NCI-H187 treated with DMSO at 0.1 percent for 48 hours (cell line): ENCODE measurements around the gene ZFYVE28.
"Not testable (repeated sequence)": the region's sequence is repeated elsewhere in the genome, so short reads cannot be mapped to it uniquely, and the experiment has no call there.

Experiments
- DNase-seq: peaks from one replicate; lab custom pipeline; 2025; lab: John Stamatoyannopoulos, UW

The ZFYVE28 gene

GRCh38 chr4:2390146-2390545, 28.3 kb downstream of the ZFYVE28 start:
- no peak for DNase-seq

- no peak for DNase-seq
Observed at GRCh38 chr4:2389691-2390090, 28.8 kb downstream of the ZFYVE28 start.

GRCh38 chr4:2388429-2389182, 29.8 kb downstream of the ZFYVE28 start:
- DNase-seq, result no peak

GRCh38 chr4:2387829-2388228, 30.6 kb downstream of the ZFYVE28 start:
- no peak for DNase-seq

- no peak for DNase-seq
Observed at GRCh38 chr4:2387218-2387617, 31.2 kb downstream of the ZFYVE28 start.

- DNase-seq, result no peak
Observed at GRCh38 chr4:2386717-2387116, 31.7 kb downstream of the ZFYVE28 start.

GRCh38 chr4:2385516-2385915, 32.9 kb downstream of the ZFYVE28 start:
- no peak for DNase-seq

GRCh38 chr4:2384245-2384644, 34.2 kb downstream of the ZFYVE28 start:
- no peak for DNase-seq

GRCh38 chr4:2383760-2384159, 34.7 kb downstream of the ZFYVE28 start:
- DNase-seq, result no peak

- not testable (repeated sequence) for DNase-seq
Observed at GRCh38 chr4:2383220-2383631, 35.2 kb downstream of the ZFYVE28 start.

- not testable (repeated sequence) for DNase-seq
Observed at GRCh38 chr4:2382769-2383202, 35.7 kb downstream of the ZFYVE28 start.

GRCh38 chr4:2380589-2380988, 37.9 kb downstream of the ZFYVE28 start:
- DNase-seq, result not testable (repeated sequence)

- no peak for DNase-seq
Observed at GRCh38 chr4:2378898-2379297, 39.5 kb downstream of the ZFYVE28 start.

- no peak for DNase-seq
Observed at GRCh38 chr4:2378401-2378800, 40.0 kb downstream of the ZFYVE28 start.

GRCh38 chr4:2377241-2377640, 41.2 kb downstream of the ZFYVE28 start:
- no peak for DNase-seq

- DNase-seq, result no peak
Observed at GRCh38 chr4:2375427-2375826, 43.0 kb downstream of the ZFYVE28 start.

GRCh38 chr4:2373532-2373931, 44.9 kb downstream of the ZFYVE28 start:
- no peak for DNase-seq

- no peak for DNase-seq
Observed at GRCh38 chr4:2372488-2373030, 45.9 kb downstream of the ZFYVE28 start.

GRCh38 chr4:2371765-2372487, 46.5 kb downstream of the ZFYVE28 start:
- DNase-seq, result no peak

- no peak for DNase-seq
Observed at GRCh38 chr4:2370597-2371320, 47.7 kb downstream of the ZFYVE28 start.

- DNase-seq, result no peak
Observed at GRCh38 chr4:2368746-2369437, 49.6 kb downstream of the ZFYVE28 start.

GRCh38 chr4:2367626-2368025, 50.8 kb downstream of the ZFYVE28 start:
- no peak for DNase-seq
